ENCODE measurements around the gene ABHD3.

- TF ChIP-seq POLR2A (IDR thresholded peaks at IDR 0.05): no peak
- TF ChIP-seq CTCF (IDR thresholded peaks at IDR 0.05 in 4 of 5, conservative IDR thresholded peaks at IDR 0.05 in 1 of 5): no peak
Observed at GRCh38 chr18:21629089-21629832, 75.3 kb downstream of the ABHD3 start.

Measured in gastrocnemius medialis (tissue), 4 donors.